ENCODE data around the gene LAMA2.
"Not testable (repeated sequence)": the region's sequence is repeated elsewhere in the genome, so short reads cannot be mapped to it uniquely, and the experiment has no call there.

LAMA2 gene

DNA sequence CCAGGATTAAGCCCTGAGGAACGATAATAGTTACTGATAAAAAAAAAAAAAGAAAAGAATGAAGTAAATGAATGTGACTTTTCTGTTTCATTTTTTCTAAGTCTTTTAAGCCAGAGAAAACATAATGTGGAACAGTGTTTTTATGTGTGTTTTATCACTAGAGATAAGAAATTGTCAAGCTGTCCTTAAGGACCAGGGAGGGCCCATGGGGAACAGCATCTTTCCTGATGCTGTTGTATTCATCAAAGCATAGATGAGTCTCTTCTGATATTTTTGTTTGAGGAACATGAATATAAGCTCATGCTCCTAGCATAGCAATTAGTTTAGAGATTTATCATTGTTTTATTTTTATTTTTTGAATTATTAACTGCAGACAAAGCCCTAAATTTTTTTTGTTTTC lies 150.2 kb downstream of the LAMA2 start:
- TF ChIP-seq, protein P1, sequence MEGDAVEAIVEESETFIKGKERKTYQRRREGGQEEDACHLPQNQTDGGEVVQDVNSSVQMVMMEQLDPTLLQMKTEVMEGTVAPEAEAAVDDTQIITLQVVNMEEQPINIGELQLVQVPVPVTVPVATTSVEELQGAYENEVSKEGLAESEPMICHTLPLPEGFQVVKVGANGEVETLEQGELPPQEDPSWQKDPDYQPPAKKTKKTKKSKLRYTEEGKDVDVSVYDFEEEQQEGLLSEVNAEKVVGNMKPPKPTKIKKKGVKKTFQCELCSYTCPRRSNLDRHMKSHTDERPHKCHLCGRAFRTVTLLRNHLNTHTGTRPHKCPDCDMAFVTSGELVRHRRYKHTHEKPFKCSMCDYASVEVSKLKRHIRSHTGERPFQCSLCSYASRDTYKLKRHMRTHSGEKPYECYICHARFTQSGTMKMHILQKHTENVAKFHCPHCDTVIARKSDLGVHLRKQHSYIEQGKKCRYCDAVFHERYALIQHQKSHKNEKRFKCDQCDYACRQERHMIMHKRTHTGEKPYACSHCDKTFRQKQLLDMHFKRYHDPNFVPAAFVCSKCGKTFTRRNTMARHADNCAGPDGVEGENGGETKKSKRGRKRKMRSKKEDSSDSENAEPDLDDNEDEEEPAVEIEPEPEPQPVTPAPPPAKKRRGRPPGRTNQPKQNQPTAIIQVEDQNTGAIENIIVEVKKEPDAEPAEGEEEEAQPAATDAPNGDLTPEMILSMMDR (IDR thresholded peaks at IDR 0.05; ENCODE audit: low read depth, low read length): no peak
- no peak overlapping the region for H3K4me3 ChIP-seq (ENCODE audit: low read depth, low read length)

DNA sequence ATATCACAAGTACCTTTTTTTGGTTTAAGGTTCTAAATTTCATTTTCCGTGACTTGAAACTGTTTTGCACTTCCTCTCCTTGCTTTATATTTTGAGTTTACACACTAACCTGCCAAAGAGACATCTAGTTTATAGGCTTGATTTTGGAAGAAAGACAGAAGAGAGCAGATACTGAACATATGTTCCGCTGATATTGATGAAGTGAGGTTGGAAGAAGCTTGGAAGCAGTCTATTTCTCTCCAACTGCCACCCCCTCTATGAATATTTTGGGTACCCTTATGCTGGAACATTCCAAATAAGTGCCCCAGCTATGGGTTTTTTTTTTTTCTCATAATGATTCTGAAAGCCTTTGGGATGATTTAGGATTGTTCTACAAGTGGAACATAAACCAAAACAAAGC lies 150.6 kb downstream of the LAMA2 start:
- no peak overlapping the region for H3K4me3 ChIP-seq (ENCODE audit: low read depth, low read length)
- TF ChIP-seq, protein P1 (IDR thresholded peaks at IDR 0.05; ENCODE audit: low read depth, low read length): no peak

DNA sequence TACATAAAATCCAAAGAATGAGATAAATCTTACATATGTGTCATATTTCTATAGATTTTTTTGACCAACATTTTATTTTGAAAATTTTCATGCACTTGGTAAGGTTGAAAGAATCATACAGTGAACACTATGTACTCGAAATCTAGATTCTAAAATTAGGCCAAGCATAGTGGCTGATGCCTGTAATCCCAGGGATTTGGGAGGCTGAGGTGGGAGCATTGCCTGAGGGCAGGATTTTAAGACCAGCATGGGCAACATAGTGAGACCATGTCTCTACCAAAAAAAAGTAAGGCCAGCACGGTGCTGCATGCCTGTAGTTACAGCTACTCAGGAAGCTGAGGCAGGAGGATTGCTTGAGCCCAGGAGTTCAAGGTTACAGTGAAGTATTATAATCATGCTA lies 158.6 kb downstream of the LAMA2 start:
- no peak overlapping the region for H3K4me3 ChIP-seq (ENCODE audit: low read depth, low read length)
- TF ChIP-seq, protein P1 (IDR thresholded peaks at IDR 0.05; ENCODE audit: low read depth, low read length): no peak

GRCh38 chr6:129046526-129046925 lies 163.6 kb downstream of the LAMA2 start:
- H3K4me3 ChIP-seq (ENCODE audit: low read depth, low read length): no peak overlapping the region
- TF ChIP-seq, protein P1 (IDR thresholded peaks at IDR 0.05; ENCODE audit: low read depth, low read length): no peak

- TF ChIP-seq, protein P1 (IDR thresholded peaks at IDR 0.05; ENCODE audit: low read depth, low read length): no peak
- no peak overlapping the region for H3K4me3 ChIP-seq (ENCODE audit: low read depth, low read length)
These were observed 164.9 kb downstream of the LAMA2 start for GRCh38 chr6:129047834-129048233.

DNA sequence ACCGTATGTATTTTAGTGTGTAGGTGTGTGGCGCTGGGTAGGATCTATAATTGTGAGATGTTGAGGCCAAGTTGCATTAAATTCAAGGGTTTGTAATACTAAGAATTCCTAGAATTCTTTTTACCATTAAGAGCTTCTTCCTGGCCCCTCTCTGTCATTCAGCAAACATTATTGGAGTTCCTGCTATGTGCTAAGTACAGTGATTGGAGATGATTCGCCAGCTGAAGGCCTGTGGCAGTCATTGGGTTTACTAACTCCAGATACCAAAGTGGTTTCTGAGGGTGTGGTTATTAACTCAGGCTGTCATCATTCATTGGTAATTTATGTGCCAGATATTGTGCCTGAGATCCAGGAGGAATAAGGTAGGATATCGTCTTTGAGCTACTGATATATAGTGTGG lies 167.1 kb downstream of the LAMA2 start:
- H3K4me3 ChIP-seq (ENCODE audit: low read depth, low read length): no peak overlapping the region
- TF ChIP-seq, protein P1 (IDR thresholded peaks at IDR 0.05; ENCODE audit: low read depth, low read length): no peak

- not testable (repeated sequence) for H3K4me3 ChIP-seq (ENCODE audit: low read depth, low read length)
These were observed 170.2 kb downstream of the LAMA2 start for GRCh38 chr6:129053143-129053542.

- no peak overlapping the region for H3K4me3 ChIP-seq (ENCODE audit: low read depth, low read length)
- TF ChIP-seq, protein P1 (IDR thresholded peaks at IDR 0.05; ENCODE audit: low read depth, low read length): no peak
These were observed 172.9 kb downstream of the LAMA2 start for GRCh38 chr6:129055796-129056195.
